HCT116 (cell line): ENCODE measurements around the gene MCEE. TPM values are rescaled to one million over a fixed set of nuclear protein-coding genes. Genes with fewer than 3 reads are reported as not detected.
A peak's percentile ranks its signal among the peaks of the same experiment; 100 is the strongest.

Experiments
- ATAC-seq: fragments of 200-7000 bp; cut with Tn5 transposase; 2 replicates; pipeline ENCODE4 v1.9.1; 2020; ENCODE audit warnings: mild to moderate bottlenecking, moderate library complexity
- BruUV-seq: library from RNA; stranded (reverse); fragments of 400-500 nt; replicated peaks from 2 replicates; lab custom pipeline; 2021; lab: Mats Ljungman, UMichigan
- CTCF ChIA-PET: fragments of 300-600 bp; sonication (Branson Sonifier 250); formaldehyde crosslinking; loops from one replicate; lab custom pipeline; 2021; ENCODE audit warnings: antibody characterized with exemption; lab: Charles Lee
- POLR2A ChIA-PET: fragments of 300-600, 350-600 bp; sonication (Branson Sonifier 250); formaldehyde crosslinking; loops from one replicate; lab custom pipeline; 2021; ENCODE audit warnings: antibody characterized with exemption; lab: Charles Lee
- RAD21 ChIA-PET, 2 experiments: fragments of 300-600 bp; sonication (Branson Sonifier 250); formaldehyde crosslinking; loops; one replicate each; lab custom pipeline; 2023; ENCODE audit warnings: low total read pairs in 2 of 2; ENCODE audit not compliant: uncharacterized antibody in 2 of 2, unreplicated experiment in 2 of 2, low non-redundant PET in 1 of 2; lab: Charles Lee
- DNase-seq: peaks from one replicate; pipeline ENCODE4 v3.0.0-alpha.2; 2010; ENCODE audit warnings: low read depth, low spot score
- H2AFZ ChIP-seq: fragments of 200-600 bp; shearing (Covaris generic), sonication (generic); 2 replicates; pipeline ENCODE4 v1.6.1; 2017; ENCODE audit warnings: low read depth, mixed run types, mixed read lengths, antibody characterized with exemption, low read length; ENCODE audit not compliant: poor library complexity, severe bottlenecking
- H3K27ac ChIP-seq: 2 replicates; pipeline ENCODE4 v1.5.1; 2012; ENCODE audit warnings: low read depth, low read length
- H3K27me3 ChIP-seq: fragments of 200-600 bp; sonication (generic); 2 replicates; pipeline ENCODE4 v1.6.1; 2016; ENCODE audit warnings: mixed run types, low read length, mixed read lengths; ENCODE audit not compliant: insufficient read depth
- H3K36me3 ChIP-seq, 2 experiments: fragments of 200-500 bp in 1 of 2; fragments of 200-600 bp in 1 of 2; sonication (Bioruptor generic) in 1 of 2; sonication (generic) in 1 of 2; 2 replicates each; pipeline versions ENCODE4 v1.5.1 to v1.6.1; 2014 to 2016; ENCODE audit warnings: low read length in 2 of 2, inconsistent platforms in 1 of 2, mixed read lengths in 1 of 2, mixed run types in 1 of 2; ENCODE audit not compliant: insufficient read depth in 2 of 2, control insufficient read depth in 1 of 2
- H3K4me1 ChIP-seq, 2 experiments: fragments of 200-600 bp in 1 of 2; sonication (generic) in 1 of 2; 2 replicates each; pipeline versions ENCODE4 v1.5.1 to v1.6.1; 2012 to 2017; ENCODE audit warnings: low read length in 2 of 2, inconsistent platforms in 1 of 2, mild to moderate bottlenecking in 1 of 2, mixed read lengths in 1 of 2, mixed run types in 1 of 2, moderate library complexity in 1 of 2; ENCODE audit not compliant: insufficient read depth in 2 of 2, control insufficient read depth in 1 of 2
- H3K4me2 ChIP-seq: fragments of 200-600 bp; sonication (generic); 2 replicates; pipeline ENCODE4 v1.6.1; 2017; ENCODE audit warnings: mixed run types, low read length, mixed read lengths
- H3K4me3 ChIP-seq, 2 experiments: fragments of 200-600 bp in 1 of 2; sonication (generic) in 1 of 2; replicated peaks in 1 of 2; 2 replicates each; pipeline ENCODE4 v1.5.1; 2011 to 2016; ENCODE audit warnings: low read length in 2 of 2, control low read depth in 1 of 2, low read depth in 1 of 2, mild to moderate bottlenecking in 1 of 2, mixed read lengths in 1 of 2, mixed run types in 1 of 2
- H3K79me2 ChIP-seq: fragments of 200-600 bp; sonication (generic); 2 replicates; pipeline ENCODE4 v1.6.1; 2017; ENCODE audit warnings: mild to moderate bottlenecking, mixed run types, low read length, moderate library complexity, mixed read lengths; ENCODE audit not compliant: insufficient read depth
- H3K9ac ChIP-seq: fragments of 200-600 bp; sonication (generic); 2 replicates; pipeline ENCODE4 v1.6.1; 2016; ENCODE audit warnings: low read length, mixed read lengths
- H3K9me2 ChIP-seq: fragments of 200-600 bp; sonication (generic), shearing (Covaris generic); 2 replicates; pipeline ENCODE4 v1.6.1; 2017; ENCODE audit warnings: mixed run types, mild to moderate bottlenecking, moderate library complexity; ENCODE audit not compliant: insufficient read depth
- H3K9me3 ChIP-seq, 2 experiments: fragments of 200-500 bp in 1 of 2; fragments of 200-600 bp in 1 of 2; sonication (Bioruptor generic) in 1 of 2; sonication (generic) in 1 of 2; 2 replicates each; pipeline ENCODE4 v1.6.1; 2014 to 2017; ENCODE audit warnings: low read length in 2 of 2, mixed read lengths in 2 of 2, inconsistent platforms in 1 of 2, low read depth in 1 of 2, mild to moderate bottlenecking in 1 of 2, mixed run types in 1 of 2, moderate library complexity in 1 of 2; ENCODE audit not compliant: control insufficient read depth in 1 of 2, insufficient read depth in 1 of 2
- H4K20me1 ChIP-seq: fragments of 200-600 bp; sonication (generic), shearing (Covaris generic); 2 replicates; pipeline ENCODE4 v1.6.1; 2017; ENCODE audit warnings: mixed run types, mild to moderate bottlenecking, moderate library complexity; ENCODE audit not compliant: insufficient read depth
- CTCF ChIP-seq, 3 experiments: fragments of 200-600 bp in 1 of 3; sonication (generic) in 1 of 3; IDR thresholded peaks in 2 of 3; conservative IDR thresholded peaks in 1 of 3; 2 replicates each; pipeline ENCODE4 v1.5.1; 2012 to 2017; ENCODE audit warnings: low read depth in 2 of 3, low read length in 2 of 3, antibody characterized with exemption in 1 of 3, borderline replicate concordance in 1 of 3, control low read depth in 1 of 3, mild to moderate bottlenecking in 1 of 3, mixed read lengths in 1 of 3, mixed run types in 1 of 3, moderate library complexity in 1 of 3; ENCODE audit not compliant: insufficient read depth in 1 of 3
- EGR1 ChIP-seq: IDR thresholded peaks from 2 replicates; pipeline ENCODE4 v1.6.1; 2012; ENCODE audit warnings: low read depth
- EZH2 ChIP-seq: fragments of 200-600 bp; sonication (generic); IDR thresholded peaks from 2 replicates; pipeline ENCODE4 v1.6.1; 2017; ENCODE audit warnings: antibody characterized with exemption, mixed run types
- RAD21 ChIP-seq: IDR thresholded peaks from 2 replicates; pipeline ENCODE4 v1.6.1; 2012; ENCODE audit warnings: low read depth, mild to moderate bottlenecking
- SP1 ChIP-seq: IDR thresholded peaks from 2 replicates; pipeline ENCODE4 v1.6.1; 2012; ENCODE audit warnings: low read depth
- TCF7L2 ChIP-seq: IDR thresholded peaks from 2 replicates; pipeline ENCODE4 v1.7.0; 2011; ENCODE audit warnings: borderline replicate concordance, inconsistent platforms; ENCODE audit not compliant: insufficient read depth, insufficient read length; ENCODE audit errors: extremely low read depth
- intact Hi-C: fragments of 100-400 bp; cut with micrococcal nuclease; formaldehyde crosslinking; loops from 2 replicates; pipeline ENCODE4 v1.10.0; 2022
- total RNA-seq: library from RNA; stranded (reverse); gene quantifications from one replicate; pipeline ENCODE4 v1.2.1, GENCODE V29; 2021; ENCODE audit not compliant: unreplicated experiment

The MCEE gene
- total RNA-seq, 1 experiment from 2014 or later, result 9.0 TPM

GRCh38 chr2:71166812-71167211, 36.8 kb upstream of the MCEE start:
- DNase-seq, result no peak
- BruUV-seq, result no TSS peak
- no peaks in the 10 kb centered on the region for H3K9me3 ChIP-seq
- no peaks in the 10 kb centered on the region for H3K36me3 ChIP-seq
- no peak overlapping the region for H3K9ac ChIP-seq
- no peaks in the 10 kb centered on the region for H3K9me2 ChIP-seq
- H3K4me2 ChIP-seq, result no peak overlapping the region
- ChIA-PET CTCF (no interaction called here), RAD21 (no interaction called here), POLR2A (no interaction called here)
- no peaks in the 10 kb centered on the region for H3K27me3 ChIP-seq
- intact Hi-C loops, result no loop called here
- TF ChIP-seq SP1 (no peak), EGR1 (no peak)
- H2AFZ ChIP-seq, result no peak overlapping the region
- H3K4me1 ChIP-seq, result no peaks in the 10 kb centered on the region
- H3K79me2 ChIP-seq, result no peaks in the 10 kb centered on the region
- no peaks in the 10 kb centered on the region for H4K20me1 ChIP-seq
- ATAC-seq, result no peak
- no peak overlapping the region for H3K27ac ChIP-seq
- H3K4me3 ChIP-seq, result no peak overlapping the region

- ChIA-PET CTCF (interaction anchor here (1.1 to 3.5 kb wide), 3 partner anchors 57 to 142 kb away, joined by 4 to 16 read pairs (median 8); no protein-coding TSS in a partner anchor), POLR2A (no interaction called here), RAD21 (no interaction called here)
- H3K9ac ChIP-seq, result no peak overlapping the region
- DNase-seq, result peak; percentile 19
- no peak overlapping the region for H3K4me3 ChIP-seq
- no peaks in the 10 kb centered on the region for H3K9me3 ChIP-seq
- no TSS peak for BruUV-seq
- H3K4me1 ChIP-seq, result no peaks in the 10 kb centered on the region
- H4K20me1 ChIP-seq, result no peaks in the 10 kb centered on the region
- H3K36me3 ChIP-seq, result no peaks in the 10 kb centered on the region
- ATAC-seq, result peak; percentile 91
- no peaks in the 10 kb centered on the region for H3K79me2 ChIP-seq
- H2AFZ ChIP-seq, result no peak overlapping the region
- intact Hi-C loops, result loop anchor here (1.0 to 2.0 kb wide), 2 partner anchors 126 to 353 kb away; no protein-coding TSS in a partner anchor
- no peaks in the 10 kb centered on the region for H3K27me3 ChIP-seq
- H3K27ac ChIP-seq, result no peak overlapping the region
- no peak for TF ChIP-seq EZH2
- TF ChIP-seq CTCF (IDR thresholded peaks at IDR 0.05 in 2 of 3, conservative IDR thresholded peaks at IDR 0.05 in 1 of 3; ENCODE audit: borderline replicate concordance in 1 of 3, insufficient read depth in 1 of 3, low read depth in 2 of 3, low read length in 2 of 3), result peak; percentile 52 to 79 (median 78); a peak in 5 of 6 replicates
- peak; percentile 80 for TF ChIP-seq RAD21
- TF ChIP-seq SP1, result no peak
- TF ChIP-seq TCF7L2, result no peak
- H3K9me2 ChIP-seq, result no peaks in the 10 kb centered on the region
- peak overlapping the region; percentile 29; the same call in 1 of the 2 replicates for H3K4me2 ChIP-seq
These were observed 27.2 kb upstream of the MCEE start for GRCh38 chr2:71157124-71157793.
